ENCODE measurements around the gene LPAR2.

Gene LPAR2

DNA sequence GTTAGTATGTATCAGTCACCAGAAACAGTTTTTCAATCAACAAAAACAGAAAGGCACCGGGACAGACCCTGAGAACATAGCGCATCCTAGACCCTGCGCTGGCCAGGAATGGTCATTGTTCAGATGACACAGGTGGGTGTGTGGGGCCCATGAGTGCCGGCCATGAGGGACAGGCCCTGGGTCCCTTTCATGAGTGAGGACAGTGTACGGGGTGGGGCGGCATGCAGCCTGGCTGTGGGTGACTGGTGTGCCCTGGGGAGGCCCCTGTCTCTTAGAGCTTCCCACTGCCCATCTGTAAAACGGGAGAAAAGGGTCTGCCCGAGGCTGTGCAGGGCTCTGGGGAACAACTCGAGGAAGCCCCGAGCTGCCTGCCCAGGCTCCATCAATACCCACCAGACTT lies 35.3 kb downstream of the LPAR2 start:
- no peak for DNase-seq

DNA sequence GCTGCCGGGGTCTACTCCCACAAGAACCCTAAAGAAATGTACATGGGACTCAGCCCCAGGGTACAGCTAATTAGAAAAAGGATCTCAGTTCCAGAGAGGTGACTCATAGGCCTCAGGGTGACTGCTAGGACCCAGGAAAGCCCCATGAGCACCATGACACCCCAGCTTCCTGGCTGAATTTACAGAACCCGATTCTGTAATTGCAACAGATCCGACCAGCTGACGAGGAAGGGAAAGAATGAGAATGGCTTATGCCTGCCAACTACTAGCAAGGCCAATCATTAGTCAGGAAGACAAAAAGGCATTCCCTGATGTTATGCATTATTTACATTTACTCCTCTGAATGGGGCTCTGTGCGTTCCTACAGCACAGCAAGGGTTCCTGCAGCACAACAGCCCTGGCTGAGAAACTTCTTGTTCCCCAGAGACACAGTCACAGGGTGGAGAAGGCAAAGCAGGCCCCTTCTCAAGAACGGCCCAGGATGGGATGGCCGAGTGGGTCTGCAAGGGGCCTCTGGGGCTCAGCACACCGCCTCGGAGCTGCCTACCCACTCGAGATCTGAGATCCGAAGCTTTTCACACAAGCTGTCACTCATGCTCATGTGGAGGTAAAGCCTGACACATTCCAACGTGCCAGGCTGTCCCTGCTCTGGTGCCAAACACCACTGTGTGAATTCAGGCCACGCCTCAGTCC lies 36.7 kb downstream of the LPAR2 start:
- DNase-seq: no peak

DNA sequence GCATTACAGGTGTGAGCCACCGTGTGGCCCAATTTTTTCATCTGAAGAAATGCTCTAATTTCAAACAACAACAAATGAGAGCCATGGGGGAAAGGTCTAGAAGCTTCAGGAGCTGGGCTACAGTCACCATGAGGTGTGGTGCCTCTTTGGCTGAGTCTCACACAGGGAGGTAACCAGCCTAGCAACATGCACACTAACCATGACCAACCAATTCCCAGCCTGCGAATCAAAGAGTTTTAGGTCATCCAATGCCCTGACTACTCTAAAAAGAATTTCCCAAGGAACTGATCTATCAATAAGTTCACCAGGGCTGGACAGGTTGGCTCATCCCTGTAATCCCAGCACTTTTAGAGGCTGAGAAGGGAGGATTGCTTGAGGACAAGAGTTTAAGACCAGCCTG lies 39.5 kb downstream of the LPAR2 start:
- DNase-seq: no peak

DNA sequence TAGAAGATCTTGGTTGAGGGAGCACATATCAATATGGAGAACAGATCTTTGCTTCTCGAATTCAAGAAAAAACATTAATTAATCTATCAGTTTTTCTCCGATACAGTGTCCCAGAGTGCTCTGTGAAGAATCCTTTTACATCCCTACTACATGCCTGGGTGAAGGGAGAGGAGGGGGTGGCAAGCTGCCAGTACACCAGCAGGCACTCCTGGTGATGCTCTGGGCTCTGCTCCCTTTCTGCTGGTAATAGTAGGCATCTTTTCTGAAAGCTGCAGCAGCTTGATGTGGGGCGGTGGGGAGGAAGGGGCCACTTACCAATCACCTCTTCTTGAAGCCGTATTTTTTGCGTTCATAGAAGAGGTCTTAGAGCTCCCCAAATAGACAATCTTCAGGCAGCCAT lies 40.2 kb downstream of the LPAR2 start:
- no peak for DNase-seq

DNA sequence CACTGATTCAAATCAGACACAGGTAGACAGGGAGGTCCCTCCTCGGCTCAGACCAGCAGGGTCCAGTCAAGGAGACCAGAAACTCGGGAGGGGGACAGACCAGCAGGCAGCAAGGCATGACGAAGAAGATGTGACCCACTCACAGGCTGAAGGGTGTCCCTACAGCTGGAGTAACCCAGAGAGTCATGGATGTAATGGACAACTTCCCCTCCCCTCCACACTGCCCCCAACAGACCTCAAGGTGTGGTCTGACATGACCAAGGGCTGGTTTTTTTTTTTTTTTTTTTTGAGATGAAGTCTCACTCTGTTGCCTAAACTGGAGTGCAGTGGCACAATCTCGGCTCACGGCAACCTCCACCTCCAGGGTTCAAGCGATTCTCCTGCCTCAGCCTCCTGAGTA lies 43.7 kb downstream of the LPAR2 start:
- no peak for DNase-seq

DNA sequence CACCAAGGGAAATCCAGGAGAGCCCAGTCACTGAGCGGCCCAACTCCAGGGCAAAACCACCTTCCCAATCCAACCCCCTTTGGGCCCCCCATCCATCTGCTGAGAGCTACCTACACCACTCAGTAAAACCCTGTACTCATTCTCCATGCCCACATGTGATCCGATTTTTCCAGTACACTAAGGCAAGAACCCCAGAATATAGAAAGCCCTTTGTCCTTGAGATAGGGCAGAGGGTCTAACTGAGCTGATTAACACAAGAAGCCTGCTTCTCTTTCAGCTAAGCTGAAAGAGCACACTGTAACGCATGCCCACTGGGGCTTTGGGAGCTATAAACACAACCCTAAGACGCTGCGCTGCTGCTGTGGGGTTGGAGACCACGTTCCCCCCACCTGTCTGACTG lies 45.5 kb downstream of the LPAR2 start:
- DNase-seq: no peak

DNA sequence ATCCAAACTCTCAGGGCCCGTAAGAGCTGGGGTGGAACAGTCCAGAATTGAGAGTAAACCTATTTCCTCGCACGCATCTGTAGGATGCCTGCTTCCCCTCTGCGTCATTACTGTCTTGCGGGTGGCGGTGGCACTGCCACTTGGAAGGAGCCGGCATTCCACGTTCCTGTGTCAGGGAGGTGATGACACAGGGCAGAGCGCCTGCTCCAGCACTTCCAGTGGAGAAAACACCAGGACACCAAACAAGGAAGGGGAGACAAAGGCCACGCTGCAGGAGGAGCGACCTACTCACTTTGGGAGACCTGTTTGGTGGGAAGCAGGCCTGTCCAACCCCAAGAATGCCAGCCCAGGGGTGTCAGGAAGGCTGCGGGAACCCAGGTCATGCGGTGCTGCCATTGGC lies 46.6 kb downstream of the LPAR2 start:
- DNase-seq: no peak

DNA sequence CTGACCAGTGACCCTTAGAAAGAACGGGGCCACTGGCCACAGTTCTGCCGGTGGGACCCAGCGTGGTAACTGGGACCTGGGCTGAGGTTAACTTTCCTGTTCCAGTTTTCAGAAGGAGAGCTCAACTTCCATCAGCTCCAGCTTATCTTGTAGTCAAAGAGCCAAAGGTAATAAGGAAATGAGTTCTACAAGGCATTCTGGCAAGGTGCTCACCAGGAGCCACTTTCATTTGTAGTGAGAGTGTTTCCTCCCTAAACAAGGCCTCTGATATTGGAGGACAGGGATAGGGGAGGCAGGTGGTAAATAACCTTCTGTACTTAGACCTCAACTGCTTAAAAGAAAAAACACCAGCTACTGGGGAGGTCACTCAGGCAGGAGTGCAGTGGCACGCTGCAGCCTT lies 47.6 kb downstream of the LPAR2 start:
- no peak for DNase-seq

DNA sequence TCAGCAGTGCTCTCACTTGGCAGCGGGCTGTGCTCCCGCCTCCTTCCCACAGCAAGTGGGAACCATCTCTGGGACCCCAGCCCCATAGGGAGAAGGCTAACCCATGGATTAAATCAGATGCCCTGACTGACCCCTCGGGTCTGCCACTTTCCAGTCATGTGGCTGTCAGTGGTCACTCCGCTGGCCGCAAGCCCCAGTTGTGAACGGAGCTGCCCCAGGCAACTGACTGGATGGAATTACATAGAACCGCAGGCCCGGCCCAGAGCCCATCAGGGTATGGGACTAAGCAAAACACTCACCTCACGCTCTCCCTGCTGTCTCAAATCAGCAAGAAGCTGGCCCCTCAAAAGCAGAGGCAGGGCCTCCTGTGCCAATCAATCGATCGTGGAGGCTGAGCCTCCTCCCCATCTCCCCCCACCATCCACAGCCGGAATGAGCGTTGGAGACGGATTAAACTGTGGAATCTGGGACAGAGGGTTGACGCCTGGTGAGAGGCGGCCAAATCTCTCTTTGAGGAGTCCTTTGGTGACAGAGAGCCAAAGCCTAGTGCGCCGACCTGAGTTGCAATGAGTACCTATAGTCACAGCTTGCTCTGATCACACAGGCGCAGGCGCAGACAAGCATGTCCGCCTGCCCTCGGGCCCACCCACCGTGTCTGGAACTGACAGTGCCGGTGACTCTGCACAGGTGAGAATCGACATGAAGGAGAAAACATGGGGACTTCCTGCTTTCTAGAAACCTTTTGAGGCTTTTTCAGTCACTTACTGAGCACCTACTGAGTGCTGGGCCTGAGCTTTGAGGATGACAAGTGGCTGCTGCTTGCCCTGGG lies 48.3 kb downstream of the LPAR2 start:
- DNase-seq: no peak

DNA sequence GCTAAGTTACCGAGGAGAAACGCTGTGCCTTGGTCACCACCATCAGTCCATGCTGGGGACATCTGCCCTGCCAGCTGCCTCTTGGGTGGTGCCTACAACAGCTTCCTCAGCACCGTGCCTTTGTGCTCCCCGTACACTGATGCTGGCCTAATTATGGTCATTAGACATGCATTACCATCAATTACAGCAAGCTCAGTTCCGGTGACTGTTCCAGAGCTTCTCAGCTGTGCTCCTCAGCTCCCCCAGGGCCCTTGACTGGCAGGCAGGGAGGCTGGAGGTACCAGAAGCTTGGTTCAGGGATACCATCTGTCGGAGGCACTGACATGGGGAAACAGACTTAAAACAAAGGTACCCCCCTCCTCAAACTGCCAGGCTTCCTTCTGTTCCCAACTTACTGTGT lies 49.8 kb downstream of the LPAR2 start:
- DNase-seq: no peak

DNA sequence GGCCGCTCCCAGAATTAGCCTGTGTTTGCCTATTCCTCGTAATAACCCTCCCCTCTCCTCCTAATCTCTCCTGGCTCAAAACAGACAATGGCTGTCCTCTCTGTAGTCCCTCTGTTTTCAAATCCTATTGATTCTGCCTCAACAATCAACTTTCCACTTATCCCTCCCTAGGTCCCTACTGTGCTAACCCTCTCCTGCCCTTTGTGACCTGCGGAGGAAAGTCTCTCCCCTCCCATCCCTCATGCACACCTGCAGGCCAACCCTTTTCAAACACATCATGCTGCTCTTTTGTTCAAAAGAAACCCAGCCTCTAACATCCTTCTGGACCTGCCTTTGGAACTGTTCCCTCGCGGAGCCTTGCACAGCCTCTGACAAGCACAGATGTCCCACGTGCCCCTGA lies 52.6 kb downstream of the LPAR2 start:
- no peak for DNase-seq

All from NCI-H1048 (cell line).